Measurements from ENCODE around the gene PTCH1. TPM values are rescaled to one million over a fixed set of nuclear protein-coding genes. Genes with fewer than 3 reads are reported as not detected.
A peak's percentile ranks its signal among the peaks of the same experiment; 100 is the strongest.

Gene PTCH1
- total and polyA plus RNA-seq, 5 experiments from 2014 or later = 10.5 to 49.6 (median 18.1) TPM

DNA sequence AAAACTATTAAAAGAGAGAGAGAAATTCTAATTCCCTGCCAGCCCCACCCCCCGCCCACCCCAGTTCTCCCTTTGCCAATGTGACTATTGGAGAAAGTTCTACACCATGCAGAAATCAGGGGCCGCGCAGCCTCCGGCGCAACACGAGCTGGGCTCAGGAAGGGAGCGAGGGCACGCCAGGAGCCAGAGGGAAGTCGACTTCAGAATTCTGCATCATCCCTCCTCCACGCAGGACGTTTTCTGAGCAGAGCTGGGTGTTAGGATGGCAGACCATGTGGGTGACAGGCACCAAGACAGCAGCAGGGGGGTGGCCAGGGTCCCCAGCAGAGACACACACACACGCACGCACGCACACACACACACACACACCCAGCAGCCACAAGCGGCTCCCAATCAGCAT lies 72.6 kb downstream of the PTCH1 start:
- Mint-ChIP-seq H3K4me1 (peaks cover 0 to 5% (median 3%) of the 10 kb centered on the region in 4 donors), H3K4me3 (no peak overlapping the region), H3K27ac (peak overlapping the region in 1 of 10 donors; percentile 34), H3K27me3 (peaks cover 0 to 4% (median 0%) of the 10 kb centered on the region in 5 donors), H3K9me3 (no peaks in the 10 kb centered on the region), H3K36me3 (peaks cover 0 to 47% (median 8%) of the 10 kb centered on the region in 3 donors)
- no peak for DNase-seq
- ATAC-seq = no peak
- POLR2A ChIA-PET = no interaction called here

GRCh38 chr9:95443301-95443700 lies 73.5 kb downstream of the PTCH1 start:
- POLR2A ChIA-PET = no interaction called here
- Mint-ChIP-seq H3K4me1 (peaks cover 0 to 2% (median 1%) of the 10 kb centered on the region in 4 donors), H3K27me3 (peaks cover 0 to 4% (median 0%) of the 10 kb centered on the region in 5 donors), H3K36me3 (peaks cover 0 to 39% (median 2%) of the 10 kb centered on the region in 3 donors), H3K9me3 (no peaks in the 10 kb centered on the region), H3K27ac (peak overlapping the region in 1 of 10 donors; percentile 18), H3K4me3 (no peak overlapping the region)
- DNase-seq (no peak), ATAC-seq (no peak)

- peaks cover 0 to 3% (median 2%) of the 10 kb centered on the region in 4 donors for H3K4me1 Mint-ChIP-seq
- ATAC-seq (no peak), DNase-seq (no peak)
- POLR2A ChIA-PET = interaction anchor here (0.8 to 1.1 kb wide), 2 partner anchors 16 to 66 kb away, joined by 4 to 7 read pairs; no protein-coding TSS in a partner anchor
- H3K9me3 Mint-ChIP-seq = no peaks in the 10 kb centered on the region
- H3K36me3 Mint-ChIP-seq = peaks cover 0 to 18% (median 2%) of the 10 kb centered on the region in 3 donors
- no peak overlapping the region for H3K4me3 Mint-ChIP-seq
- no peak overlapping the region for H3K27ac Mint-ChIP-seq
- peaks cover 0 to 7% (median 0%) of the 10 kb centered on the region in 5 donors for H3K27me3 Mint-ChIP-seq
Observed at GRCh38 chr9:95441081-95441480, 75.7 kb downstream of the PTCH1 start.

- ATAC-seq (no peak), DNase-seq (no peak)
- Mint-ChIP-seq H3K27ac (no peak overlapping the region), H3K4me1 (peaks cover 0 to 3% (median 2%) of the 10 kb centered on the region in 4 donors), H3K36me3 (peaks cover 0 to 14% (median 0%) of the 10 kb centered on the region in 3 donors), H3K4me3 (no peak overlapping the region), H3K27me3 (peaks cover 0 to 7% (median 0%) of the 10 kb centered on the region in 5 donors), H3K9me3 (no peaks in the 10 kb centered on the region)
- POLR2A ChIA-PET = no interaction called here
Observed at GRCh38 chr9:95440447-95440846, 76.3 kb downstream of the PTCH1 start.

GRCh38 chr9:95438561-95439357 lies 78.0 kb downstream of the PTCH1 start:
- no peak for DNase-seq
- Mint-ChIP-seq H3K27me3 (peaks cover 0 to 7% (median 0%) of the 10 kb centered on the region in 5 donors), H3K27ac (no peak overlapping the region), H3K36me3 (peaks cover 0 to 3% (median 0%) of the 10 kb centered on the region in 3 donors), H3K9me3 (no peaks in the 10 kb centered on the region), H3K4me1 (peaks cover 1 to 17% (median 8%) of the 10 kb centered on the region in 4 donors), H3K4me3 (no peak overlapping the region)
- POLR2A ChIA-PET = no interaction called here
- no peak for ATAC-seq

GRCh38 chr9:95437559-95437958 lies 79.2 kb downstream of the PTCH1 start:
- DNase-seq (no peak), ATAC-seq (no peak)
- Mint-ChIP-seq H3K27ac (peak overlapping the region in 1 of 10 donors; percentile 4), H3K36me3 (no peaks in the 10 kb centered on the region), H3K27me3 (peaks cover 0 to 7% (median 0%) of the 10 kb centered on the region in 5 donors), H3K4me1 (peaks cover 1 to 17% (median 8%) of the 10 kb centered on the region in 4 donors), H3K9me3 (no peaks in the 10 kb centered on the region), H3K4me3 (no peak overlapping the region)
- POLR2A ChIA-PET = no interaction called here

- ATAC-seq = no peak
- Mint-ChIP-seq H3K36me3 (no peaks in the 10 kb centered on the region), H3K4me3 (no peak overlapping the region), H3K27me3 (peaks cover 0 to 7% (median 0%) of the 10 kb centered on the region in 5 donors), H3K9me3 (peaks cover 0 to under 1% (median 0%) of the 10 kb centered on the region in 9 donors), H3K4me1 (peaks cover 1 to 17% (median 8%) of the 10 kb centered on the region in 4 donors), H3K27ac (peak overlapping the region in 1 of 10 donors; percentile 14)
- no peak for DNase-seq
- POLR2A ChIA-PET = no interaction called here
Observed at GRCh38 chr9:95436416-95436815, 80.4 kb downstream of the PTCH1 start.

DNA sequence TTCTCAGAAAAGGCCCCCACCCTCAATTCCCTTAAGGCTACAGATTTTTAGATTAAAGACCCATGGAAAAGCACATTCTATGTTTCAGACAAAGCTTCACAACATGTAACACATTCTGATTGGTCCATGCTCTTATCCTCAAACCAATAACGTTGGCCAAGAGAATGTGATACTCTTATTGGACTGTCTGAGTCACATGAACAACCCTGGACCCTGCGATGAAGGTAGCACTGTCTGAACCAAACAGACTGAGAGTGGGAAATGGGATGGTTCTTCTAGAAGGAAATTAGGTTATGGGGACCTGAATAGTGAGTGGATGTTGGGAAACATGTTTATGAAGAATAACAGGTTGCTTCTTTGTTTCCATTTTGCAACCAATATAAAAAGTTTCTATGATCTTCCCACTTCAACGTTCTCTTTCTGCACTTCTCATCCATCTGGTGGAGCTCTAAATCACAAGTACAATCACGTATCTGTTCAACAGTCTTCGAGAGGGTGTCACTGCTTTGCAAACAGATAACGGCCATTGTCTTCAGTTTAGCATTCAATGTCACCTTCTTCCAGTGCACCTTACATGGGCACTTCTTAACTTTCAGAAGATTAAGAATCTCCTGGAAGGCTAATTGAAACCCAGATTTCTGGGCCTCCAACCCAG lies 81.6 kb downstream of the PTCH1 start:
- H3K4me3 Mint-ChIP-seq = no peak overlapping the region
- H3K27me3 Mint-ChIP-seq = peaks cover 0 to 10% (median 0%) of the 10 kb centered on the region in 5 donors
- peaks cover 0 to 9% (median 0%) of the 10 kb centered on the region in 3 donors for H3K36me3 Mint-ChIP-seq
- DNase-seq (peak in 2 of 10 donors; percentile 17 to 28), ATAC-seq (peak in 1 of 2 donors; percentile 45)
- H3K27ac Mint-ChIP-seq = no peak overlapping the region
- peaks cover 0 to 8% (median 1%) of the 10 kb centered on the region in 9 donors for H3K9me3 Mint-ChIP-seq
- peaks cover 0 to 17% (median 8%) of the 10 kb centered on the region in 4 donors for H3K4me1 Mint-ChIP-seq
- POLR2A ChIA-PET = interaction anchor here (0.9 kb wide), 1 partner anchor 17 kb away, joined by 3 read pairs; no protein-coding TSS in a partner anchor

GRCh38 chr9:95434116-95435073 lies 82.4 kb downstream of the PTCH1 start:
- Mint-ChIP-seq H3K36me3 (peaks cover 0 to 17% (median 6%) of the 10 kb centered on the region in 3 donors), H3K4me1 (peaks cover 0 to 17% (median 8%) of the 10 kb centered on the region in 4 donors), H3K27ac (peak overlapping the region in 1 of 10 donors; percentile 13), H3K27me3 (peaks cover 0 to 9% (median 0%) of the 10 kb centered on the region in 5 donors), H3K4me3 (no peak overlapping the region), H3K9me3 (peaks cover 0 to 16% (median 8%) of the 10 kb centered on the region in 9 donors)
- no peak for ATAC-seq
- POLR2A ChIA-PET = no interaction called here
- no peak for DNase-seq

DNA sequence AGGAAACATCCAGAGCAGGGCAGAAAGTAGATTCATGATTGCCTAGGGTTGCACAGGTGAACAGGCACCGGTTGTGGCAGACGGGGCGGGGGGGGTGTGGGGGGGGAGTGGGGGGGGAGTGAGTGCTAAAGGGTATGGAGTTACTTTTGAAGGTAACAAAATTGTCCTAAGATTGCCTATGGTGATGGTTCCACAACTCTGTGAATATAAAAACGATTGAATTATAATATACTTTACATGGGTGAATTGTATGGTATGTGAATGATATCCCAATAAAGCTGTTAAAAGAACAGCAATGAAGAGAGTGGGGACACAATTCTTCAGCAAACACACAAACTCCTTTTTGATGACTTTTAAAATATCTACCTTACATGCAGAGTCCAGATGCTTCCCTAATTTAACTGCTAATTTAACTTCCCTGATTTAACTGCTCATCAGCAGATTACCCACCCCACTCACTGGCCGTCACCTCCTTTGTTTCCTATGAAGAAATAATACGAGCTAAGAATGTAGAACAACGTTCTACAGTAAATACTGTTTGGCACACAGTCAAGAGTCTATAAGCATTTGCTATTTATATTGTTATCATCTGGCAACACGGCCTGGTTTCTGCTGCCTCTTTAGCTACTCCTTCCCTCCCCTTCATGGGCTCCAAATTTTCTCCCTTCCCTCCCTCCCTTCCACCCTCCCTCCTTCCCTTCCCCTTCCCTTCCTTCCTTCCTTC lies 83.5 kb downstream of the PTCH1 start:
- Mint-ChIP-seq H3K27me3 (peaks cover 0 to 6% (median 0%) of the 10 kb centered on the region in 5 donors), H3K4me3 (no peak overlapping the region), H3K4me1 (peaks cover 0 to 17% (median 8%) of the 10 kb centered on the region in 4 donors), H3K27ac (peak overlapping the region in 1 of 10 donors; percentile 13), H3K9me3 (peaks cover 0 to 25% (median 8%) of the 10 kb centered on the region in 9 donors), H3K36me3 (peaks cover 0 to 18% (median 6%) of the 10 kb centered on the region in 3 donors)
- DNase-seq (no peak), ATAC-seq (no peak)
- POLR2A ChIA-PET = no interaction called here

- POLR2A ChIA-PET = no interaction called here
- H3K36me3 Mint-ChIP-seq = peaks cover 0 to 18% (median 6%) of the 10 kb centered on the region in 3 donors
Observed at GRCh38 chr9:95431286-95431685, 85.5 kb downstream of the PTCH1 start.

More at GRCh38 chr9:95431286-95431685, 85.5 kb downstream of the PTCH1 start:
- H3K27me3 Mint-ChIP-seq = peaks cover 0 to 6% (median 0%) of the 10 kb centered on the region in 5 donors
- H3K9me3 Mint-ChIP-seq = peaks cover 0 to 25% (median 8%) of the 10 kb centered on the region in 9 donors
- no peak overlapping the region for H3K4me3 Mint-ChIP-seq
- DNase-seq = no peak
- ATAC-seq = no peak
- no peak overlapping the region for H3K27ac Mint-ChIP-seq
- peaks cover 2 to 22% (median 11%) of the 10 kb centered on the region in 4 donors for H3K4me1 Mint-ChIP-seq
